GM18502 (cell line): ENCODE data around the gene CFAP74.
"Not testable (repeated sequence)": the region's sequence is repeated elsewhere in the genome, so short reads cannot be mapped to it uniquely, and the experiment has no call there.

ENCODE experiments used
- ATAC-seq: cut with Tn5 transposase; IDR thresholded peaks from one replicate; pipeline ENCODE4 v1.9.1; 2021; ENCODE audit warnings: mild to moderate bottlenecking; ENCODE audit not compliant: unreplicated experiment, poor library complexity

CFAP74 gene

DNA sequence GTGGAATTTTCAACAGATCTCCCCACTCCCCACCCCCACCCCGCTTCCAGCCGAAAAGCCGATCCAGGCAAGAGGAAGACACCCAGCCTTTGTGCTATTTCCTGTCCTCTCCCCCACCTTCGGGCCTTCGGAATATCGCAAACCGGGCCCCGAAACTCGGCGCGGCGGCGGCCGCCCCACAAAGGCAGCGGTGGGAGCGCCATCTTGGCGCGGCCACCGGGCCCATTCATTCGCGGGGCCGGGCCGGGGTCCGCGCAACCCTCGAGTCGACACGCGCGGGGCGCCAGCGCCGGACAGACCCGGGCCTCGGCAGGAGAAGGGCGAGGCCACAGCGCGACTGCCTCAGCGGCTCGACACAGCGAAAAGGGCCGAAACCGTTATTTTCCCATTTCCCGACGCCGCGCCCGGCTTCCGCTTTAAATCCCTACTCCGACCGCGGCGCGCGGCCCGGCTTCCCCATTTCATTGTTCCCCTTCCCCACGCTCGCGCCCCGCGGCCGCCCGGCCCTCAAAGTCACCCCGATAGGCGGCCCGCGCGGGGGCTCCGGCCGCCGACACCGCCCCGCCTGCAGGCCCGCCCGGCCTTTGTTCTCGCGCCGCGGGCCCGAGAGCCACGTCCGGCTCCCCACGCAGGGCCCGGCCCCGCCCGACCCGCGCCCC is 113.6 kb downstream of the CFAP74 start:
- peak; percentile 42 for ATAC-seq

DNA sequence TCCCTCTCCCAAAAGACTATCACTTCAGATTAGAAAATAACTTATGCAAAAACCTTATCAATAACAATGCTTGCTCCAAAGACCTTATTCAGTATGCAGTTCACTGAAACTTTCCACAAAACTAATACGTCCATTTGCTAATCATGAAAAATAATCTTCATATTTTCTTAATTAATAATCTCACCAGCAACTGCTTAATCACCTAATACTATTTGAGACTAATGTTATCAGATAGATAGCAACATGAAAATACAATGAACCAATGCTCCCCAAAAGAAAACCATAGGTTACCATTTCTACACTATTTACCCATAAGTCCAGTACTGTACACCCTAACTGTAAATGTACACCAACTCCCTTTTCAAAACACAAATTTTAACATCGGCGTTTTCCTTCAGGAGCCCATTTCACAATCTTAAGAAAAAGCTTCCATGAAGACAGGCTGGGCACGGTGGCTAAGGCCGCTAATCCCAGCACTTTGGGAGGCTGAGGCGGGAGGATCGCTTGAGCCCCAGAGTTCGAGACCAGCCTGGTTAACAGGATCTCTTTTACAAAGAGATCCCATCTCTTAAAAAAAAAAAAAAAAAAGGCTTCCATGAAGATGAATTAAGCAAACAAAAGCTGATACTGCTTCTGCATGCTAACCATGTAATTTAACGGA is 114.4 kb downstream of the CFAP74 start:
- no peak for ATAC-seq

- ATAC-seq, result not testable (repeated sequence)
These were observed 119.7 kb downstream of the CFAP74 start for GRCh38 chr1:1883890-1884289.

DNA sequence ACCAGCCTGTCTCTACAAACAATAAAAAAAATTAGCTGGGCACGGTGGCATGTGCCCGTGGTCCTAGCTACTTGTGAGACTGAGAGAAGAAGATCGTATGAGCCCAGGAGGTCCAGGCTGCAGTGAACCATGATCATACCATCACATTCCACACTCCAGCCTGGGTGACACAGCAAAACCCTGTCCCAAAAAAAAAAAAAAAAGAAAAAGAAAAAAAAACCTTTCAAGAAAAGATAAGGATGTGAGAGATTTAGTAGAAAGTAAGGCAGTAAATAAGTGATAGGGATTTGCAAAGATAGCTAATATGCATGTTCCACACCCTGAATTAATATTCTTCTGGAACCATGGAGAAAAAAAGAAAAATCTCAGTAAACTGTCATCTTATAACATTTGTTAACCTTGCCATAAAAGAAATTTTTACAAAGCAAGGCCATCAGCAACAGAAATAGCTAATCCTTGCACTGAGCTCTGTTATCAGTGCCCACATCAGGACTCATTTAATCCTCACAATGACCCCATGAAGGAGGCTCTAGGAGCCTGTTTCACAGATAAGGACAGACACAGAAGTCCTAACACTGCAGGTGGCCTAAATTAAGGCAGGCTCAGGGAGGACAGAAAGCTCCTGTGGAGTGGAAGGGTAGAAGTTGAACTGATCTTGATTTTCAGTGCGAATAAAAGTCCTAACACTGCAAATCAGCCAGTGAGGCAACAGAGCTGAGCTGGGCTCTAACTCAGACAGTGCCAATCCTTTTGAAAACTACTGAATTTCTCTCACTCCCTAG is 120.3 kb downstream of the CFAP74 start:
- ATAC-seq, result no peak

GRCh38 chr1:1881727-1882126 is 121.9 kb downstream of the CFAP74 start:
- ATAC-seq, result no peak

DNA sequence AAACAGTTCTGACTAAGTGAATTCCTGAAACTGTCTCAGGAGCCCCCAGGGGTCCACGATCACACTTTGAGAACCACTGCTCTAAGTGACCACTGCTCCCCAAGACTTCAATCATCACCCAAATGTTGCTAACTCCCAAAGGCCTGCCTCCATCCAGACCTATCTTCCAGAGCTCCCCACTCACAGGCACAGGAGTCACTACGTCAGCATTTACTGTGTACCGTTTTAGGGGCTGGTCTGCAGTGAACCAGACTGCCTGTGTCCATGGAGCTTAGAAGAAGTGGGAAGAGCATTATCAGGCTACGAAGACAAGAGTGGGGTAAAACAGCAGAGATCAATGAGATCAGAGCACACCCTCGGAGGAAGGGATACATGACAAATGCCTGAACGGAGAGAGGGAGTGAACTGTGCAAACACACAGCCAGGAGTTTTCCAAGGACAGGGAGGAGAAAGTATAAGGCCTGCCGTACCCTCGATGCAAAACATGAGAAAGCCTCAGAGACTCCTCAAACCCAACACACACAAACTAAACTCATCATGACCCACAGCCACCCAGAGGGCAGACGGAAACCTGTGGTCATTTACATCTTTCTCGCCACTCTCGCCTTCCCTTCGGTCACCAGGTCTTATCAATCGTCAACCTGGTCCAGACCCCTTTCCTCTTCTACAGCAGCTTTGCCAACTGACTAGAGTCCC is 122.8 kb downstream of the CFAP74 start:
- no peak for ATAC-seq

DNA sequence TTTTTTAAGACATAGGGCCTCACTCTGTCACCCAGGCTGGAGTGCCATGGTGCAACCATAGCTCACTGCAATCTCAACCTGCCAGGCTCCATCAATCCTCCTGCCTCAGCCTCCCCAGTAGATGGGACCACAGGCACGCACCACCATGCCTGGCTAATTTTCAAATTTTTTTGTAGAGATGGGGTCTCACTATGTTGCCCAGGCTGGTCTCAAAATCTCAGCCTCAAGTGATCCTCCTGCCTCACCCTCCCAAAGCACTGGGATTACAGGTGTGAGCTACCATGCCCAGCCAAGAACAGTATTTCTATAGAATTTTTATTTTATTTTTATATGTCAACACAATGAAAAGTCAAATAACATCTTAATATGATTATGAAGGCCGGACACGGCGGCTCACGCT is 123.6 kb downstream of the CFAP74 start:
- ATAC-seq, result no peak

DNA sequence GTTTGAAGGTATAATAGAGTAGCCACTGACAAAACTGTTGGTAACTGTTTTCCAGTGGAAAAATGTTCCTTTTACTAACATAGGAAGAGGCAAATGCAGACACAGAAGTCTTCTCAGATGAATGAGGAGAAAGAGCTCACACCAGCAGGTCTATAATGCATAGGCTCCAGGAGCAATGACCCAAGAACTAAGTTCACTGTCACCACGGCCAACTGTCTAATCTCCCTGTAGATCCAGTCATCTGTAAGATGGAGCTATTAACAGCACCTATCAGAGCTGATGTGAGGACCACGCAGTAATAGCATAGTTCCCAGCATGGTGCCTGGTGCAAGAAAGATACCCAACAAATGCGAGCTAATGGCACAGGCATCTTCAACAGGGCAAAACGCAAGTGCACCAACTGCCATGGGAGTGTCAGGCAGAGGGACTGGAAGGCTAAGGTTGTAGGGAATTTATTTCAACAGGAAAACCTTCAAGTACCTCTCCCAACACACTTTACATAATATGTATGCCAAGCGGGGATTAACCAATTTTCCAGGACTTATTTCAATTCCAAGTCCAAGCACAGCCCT is 125.6 kb downstream of the CFAP74 start:
- ATAC-seq, result no peak

- no peak for ATAC-seq
These were observed 127.2 kb downstream of the CFAP74 start for GRCh38 chr1:1876335-1876930.

DNA sequence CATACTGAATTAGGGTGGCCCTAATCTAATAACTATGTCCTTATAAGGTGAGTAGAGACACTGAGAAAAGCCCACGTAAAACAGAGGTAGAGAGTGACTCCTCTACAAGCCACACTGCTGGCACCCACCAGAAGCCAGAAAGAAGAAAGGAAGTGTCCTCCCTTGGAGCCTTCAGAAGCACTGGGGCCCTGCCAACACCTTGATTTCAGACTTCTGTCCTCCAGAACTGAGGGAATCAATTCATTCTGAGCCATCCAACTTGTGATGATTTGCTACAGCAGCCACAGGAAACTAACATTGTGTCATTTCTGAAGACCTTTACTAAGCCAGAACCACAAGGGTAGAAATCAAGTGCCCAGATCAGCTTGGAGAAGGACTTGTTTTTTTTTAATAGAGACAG is 127.7 kb downstream of the CFAP74 start:
- no peak for ATAC-seq

DNA sequence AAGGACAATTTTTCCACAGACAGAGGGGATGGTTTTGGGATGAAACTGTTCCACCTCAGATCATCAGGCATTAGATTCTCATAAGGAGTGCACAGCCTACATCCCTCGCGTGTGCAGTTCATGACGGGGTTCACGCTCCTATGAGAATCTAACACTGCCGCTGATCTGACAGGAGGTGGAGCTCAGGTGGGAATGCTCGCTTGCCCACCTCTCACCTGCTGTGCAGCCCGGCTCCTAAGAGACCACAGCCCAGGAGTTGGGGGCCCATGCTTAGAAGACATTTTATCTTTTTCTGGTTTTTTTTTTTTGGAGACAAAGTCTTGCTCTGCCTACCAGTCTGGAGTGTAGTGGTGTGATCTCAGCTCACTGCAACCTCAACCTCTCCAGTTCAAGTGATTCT is 128.7 kb downstream of the CFAP74 start:
- ATAC-seq, result no peak

DNA sequence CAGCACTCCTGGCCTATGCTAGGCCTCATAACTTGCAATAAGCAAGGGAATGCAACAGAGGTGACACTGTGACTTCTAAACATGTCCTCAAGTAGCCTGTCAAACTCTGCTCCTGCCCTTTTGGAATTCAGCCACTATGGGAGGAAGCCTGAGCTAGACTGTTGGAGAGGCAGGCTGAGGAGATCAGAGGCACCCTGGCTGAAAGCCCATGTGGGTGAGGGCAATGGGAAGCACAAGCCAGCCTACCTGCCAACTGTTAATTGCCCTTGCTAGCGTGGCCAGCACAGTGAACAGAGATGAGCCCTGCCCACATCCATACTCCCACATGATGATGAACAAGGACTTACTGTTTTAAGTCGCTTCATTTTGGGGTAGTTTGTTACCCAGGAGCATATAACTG is 130.4 kb downstream of the CFAP74 start:
- ATAC-seq, result no peak

DNA sequence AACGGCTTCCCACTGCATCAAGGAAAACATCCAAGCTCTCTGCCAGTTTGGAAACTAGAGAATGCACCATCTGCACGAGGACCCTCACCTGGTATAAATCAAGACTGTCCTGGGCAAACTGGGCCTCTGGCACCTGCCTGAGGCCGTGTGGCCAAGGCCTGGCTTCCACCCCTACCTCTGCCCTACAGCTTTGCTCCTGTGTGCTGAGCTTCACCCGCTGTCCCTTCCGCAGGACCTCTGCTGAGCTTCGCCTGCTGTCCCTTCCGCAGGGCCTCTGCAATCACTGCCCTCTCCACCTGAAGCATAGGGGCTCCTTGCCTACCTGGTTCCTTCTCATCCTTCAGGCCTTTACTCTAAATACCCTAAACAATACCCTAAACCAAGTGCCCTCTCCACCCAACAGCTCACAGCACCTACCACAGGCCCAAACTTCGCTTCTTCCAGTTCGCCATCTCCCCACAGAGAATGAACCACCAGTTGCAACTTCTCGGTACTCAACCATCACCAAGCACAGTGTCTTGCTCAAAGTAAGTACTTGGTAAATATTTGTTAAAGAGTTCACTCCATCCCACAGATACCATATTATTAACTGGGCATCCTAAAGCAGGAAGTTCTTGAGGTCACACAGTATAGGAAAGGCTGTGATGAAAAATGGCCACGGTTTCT is 131.1 kb downstream of the CFAP74 start:
- no peak for ATAC-seq
